NCI-H524 (cell line): ENCODE measurements around the gene FRYL.
"Not testable (repeated sequence)": the region's sequence is repeated elsewhere in the genome, so short reads cannot be mapped to it uniquely, and the experiment has no call there.

ENCODE experiments used
- DNase-seq, 2 experiments: peaks; one replicate each; lab custom pipeline; 2025; lab: John Stamatoyannopoulos, UW

FRYL gene

GRCh38 chr4:48779998-48780864 lies at the start of gene FRYL:
TSS of gene FRYL (minus strand) at chr4:48780279. CDS start at chr4:48634410, 145,869 bp downstream.
- peak; percentile 99 to 100 for DNase-seq

GRCh38 chr4:48827622-48828021 lies 47.5 kb upstream of the FRYL start:
- no peak for DNase-seq

GRCh38 chr4:48821431-48821830 lies 41.4 kb upstream of the FRYL start:
- DNase-seq, result not testable (repeated sequence)

GRCh38 chr4:48816971-48817370 lies 36.9 kb upstream of the FRYL start:
- DNase-seq, result no peak

GRCh38 chr4:48816297-48816696 lies 36.2 kb upstream of the FRYL start:
- not testable (repeated sequence) for DNase-seq

GRCh38 chr4:48815483-48815882 lies 35.4 kb upstream of the FRYL start:
- DNase-seq, result no peak

- peak; percentile 95 to 99 for DNase-seq
These were observed 33.9 kb upstream of the FRYL start for GRCh38 chr4:48813964-48814363.

- no peak for DNase-seq
These were observed 32.8 kb upstream of the FRYL start for GRCh38 chr4:48812866-48813265.

- DNase-seq, result no peak
These were observed 24.7 kb upstream of the FRYL start for GRCh38 chr4:48804584-48805301.

GRCh38 chr4:48801016-48801715 lies 21.1 kb upstream of the FRYL start:
- DNase-seq, result no peak

GRCh38 chr4:48800155-48800554 lies 20.1 kb upstream of the FRYL start:
- DNase-seq, result not testable (repeated sequence)

GRCh38 chr4:48799157-48799556 lies 19.1 kb upstream of the FRYL start:
- peak; percentile 42 to 84 for DNase-seq

GRCh38 chr4:48798117-48798516 lies 18.0 kb upstream of the FRYL start:
- DNase-seq, result no peak

GRCh38 chr4:48796927-48797679 lies 17.0 kb upstream of the FRYL start:
- DNase-seq, result no peak

- DNase-seq, result no peak
These were observed 16.3 kb upstream of the FRYL start for GRCh38 chr4:48796191-48796926.

GRCh38 chr4:48795108-48795507 lies 15.0 kb upstream of the FRYL start:
- no peak for DNase-seq

- DNase-seq, result no peak
These were observed 12.4 kb upstream of the FRYL start for GRCh38 chr4:48792348-48793006.

GRCh38 chr4:48791313-48791712 lies 11.2 kb upstream of the FRYL start:
- DNase-seq, result no peak

- no peak for DNase-seq
These were observed 10.5 kb upstream of the FRYL start for GRCh38 chr4:48790561-48790960.

GRCh38 chr4:48787056-48787455 lies 7.0 kb upstream of the FRYL start:
- peak in 1 of 2 experiments; percentile 20 for DNase-seq

- DNase-seq, result no peak
These were observed 6.5 kb upstream of the FRYL start for GRCh38 chr4:48786549-48786948.
